Esophagus muscularis mucosa (tissue), 4 donors: ENCODE results near the gene WDR62. TPM values are rescaled to one million over a fixed set of nuclear protein-coding genes. Genes with fewer than 3 reads are reported as not detected.

ENCODE experiments used
- DNase-seq: peaks from one replicate; pipeline ENCODE4 v3.0.0-alpha.2; 2017; ENCODE audit errors: extremely low spot score
- H3K27ac ChIP-seq, 4 donors: fragments of 200-600 bp; sonication (generic); replicated peaks in 1 of 4; 1 replicate in 3 of 4; 2 replicates in 1 of 4; pipeline ENCODE4 v1.5.1; 2016 to 2019; ENCODE audit warnings: mild to moderate bottlenecking in 1 of 4
- H3K27me3 ChIP-seq, 4 donors: fragments of 200-600 bp; sonication (generic); one replicate each; pipeline versions ENCODE4 v1.5.1 to v1.6.0; 2016 to 2019
- H3K36me3 ChIP-seq, 4 donors: fragments of 200-600 bp; sonication (generic); one replicate each; pipeline ENCODE4 v1.5.1; 2016 to 2019
- H3K4me1 ChIP-seq, 4 donors: fragments of 200-600 bp; sonication (generic); one replicate each; pipeline ENCODE4 v1.5.1; 2016 to 2019
- H3K4me3 ChIP-seq, 4 donors: fragments of 200-600 bp; sonication (generic); 1 replicate in 2 of 4; 2 replicates in 2 of 4; pipeline ENCODE4 v1.5.1; 2016 to 2019; ENCODE audit warnings: mild to moderate bottlenecking in 4 of 4, moderate library complexity in 1 of 4
- H3K9me3 ChIP-seq, 4 donors: fragments of 200-600 bp; sonication (generic); 1 replicate in 3 of 4; 2 replicates in 1 of 4; pipeline ENCODE4 v1.5.1; 2016 to 2019
- CTCF ChIP-seq, 3 experiments: fragments of 200-600 bp in 2 of 3; fragments of 450-650 bp in 1 of 3; sonication (generic) in 2 of 3; IDR thresholded peaks; one replicate each; pipeline ENCODE4 v1.5.1; 2017 to 2019; ENCODE audit warnings: antibody characterized with exemption in 3 of 3, mild to moderate bottlenecking in 2 of 3, moderate library complexity in 1 of 3
- EP300 ChIP-seq: sonication (generic); formaldehyde crosslinking; IDR thresholded peaks from one replicate; pipeline ENCODE4 v1.6.1; 2017; ENCODE audit warnings: antibody characterized with exemption
- POLR2A ChIP-seq: fragments of 450-650 bp; IDR thresholded peaks from one replicate; pipeline ENCODE4 v1.6.1; 2017; ENCODE audit warnings: antibody characterized with exemption, moderate library complexity, mild to moderate bottlenecking, low read depth
- POLR2AphosphoS5 ChIP-seq, 2 donors: sonication (generic); formaldehyde crosslinking; IDR thresholded peaks; one replicate each; pipeline ENCODE4 v1.6.1; 2017; ENCODE audit warnings: antibody characterized with exemption in 2 of 2
- WGBS: methylation state at CpG from one replicate; pipeline ENCODE4 v1.1.5; 2018; 5-methylcytosine and 5-hydroxymethylcytosine counted together
- intact Hi-C: fragments of 100-400 bp; cut with DNase I; formaldehyde crosslinking; loops from one replicate; pipeline ENCODE4 v1.15.1; 2023
- total RNA-seq, 4 donors: library from RNA; depleted of rRNA; stranded (reverse); fragments of >200 nt; gene quantifications; one replicate each; pipeline versions ENCODE4 v1.1.0 to v1.2.1, GENCODE V29; 2016

WDR62 gene
- total RNA-seq, 4 donors from 2014 or later = 0.26 to 0.52 (median 0.50) TPM; not detected in 1

- no peak for DNase-seq
- no peaks in the 10 kb centered on the region for H3K27me3 ChIP-seq
- no peak overlapping the region for H3K4me3 ChIP-seq
- H3K36me3 ChIP-seq = peaks cover 0 to 9% (median 0%) of the 10 kb centered on the region in 4 donors
- no peak for TF ChIP-seq EP300
- TF ChIP-seq CTCF (IDR thresholded peaks at IDR 0.05) = no peak
- TF ChIP-seq POLR2AphosphoS5 (IDR thresholded peaks at IDR 0.05) = no peak
- no peak for TF ChIP-seq POLR2A
- no peaks in the 10 kb centered on the region for H3K9me3 ChIP-seq
- whole genome bisulfite sequencing = 100% methylated on average over 4 of the region's 27 CpGs
- H3K4me1 ChIP-seq = peaks cover 0 to 8% (median 0%) of the 10 kb centered on the region in 4 donors
- intact Hi-C loops = no loop called here
- no peak overlapping the region for H3K27ac ChIP-seq
These were observed 47.0 kb downstream of the WDR62 start for GRCh38 chr19:36101550-36102327.

GRCh38 chr19:36103040-36103626 is 48.4 kb downstream of the WDR62 start:
- no peaks in the 10 kb centered on the region for H3K27me3 ChIP-seq
- H3K27ac ChIP-seq = no peak overlapping the region
- peaks cover 0 to 8% (median 0%) of the 10 kb centered on the region in 4 donors for H3K4me1 ChIP-seq
- DNase-seq = no peak
- H3K36me3 ChIP-seq = peaks cover 0 to 20% (median 6%) of the 10 kb centered on the region in 4 donors
- H3K9me3 ChIP-seq = no peaks in the 10 kb centered on the region
- H3K4me3 ChIP-seq = no peak overlapping the region
- TF ChIP-seq CTCF (IDR thresholded peaks at IDR 0.05) = no peak
- 100% methylated on average over 6 of the region's 24 CpGs for WGBS
- intact Hi-C loops = no loop called here

- H3K27ac ChIP-seq = no peak overlapping the region
- WGBS = 92% methylated on average over 12 of the region's 12 CpGs
- peaks cover 0 to 8% (median 0%) of the 10 kb centered on the region in 4 donors for H3K4me1 ChIP-seq
- intact Hi-C loops = no loop called here
- no peaks in the 10 kb centered on the region for H3K9me3 ChIP-seq
- TF ChIP-seq CTCF (IDR thresholded peaks at IDR 0.05) = no peak
- peaks cover 0 to 25% (median 7%) of the 10 kb centered on the region in 4 donors for H3K36me3 ChIP-seq
- no peak for DNase-seq
- no peaks in the 10 kb centered on the region for H3K27me3 ChIP-seq
- no peak overlapping the region for H3K4me3 ChIP-seq
These were observed 49.3 kb downstream of the WDR62 start for GRCh38 chr19:36103842-36104552.

- 90% methylated on average over 6 of the region's 6 CpGs for WGBS
- H3K4me3 ChIP-seq = no peak overlapping the region
- no peaks in the 10 kb centered on the region for H3K4me1 ChIP-seq
- no peaks in the 10 kb centered on the region for H3K9me3 ChIP-seq
- intact Hi-C loops = no loop called here
- peaks cover 1 to 43% (median 18%) of the 10 kb centered on the region in 4 donors for H3K36me3 ChIP-seq
- DNase-seq = no peak
- no peaks in the 10 kb centered on the region for H3K27me3 ChIP-seq
- H3K27ac ChIP-seq = no peak overlapping the region
- TF ChIP-seq POLR2A (no peak), POLR2AphosphoS5 (IDR thresholded peaks at IDR 0.05) (no peak), EP300 (no peak), CTCF (IDR thresholded peaks at IDR 0.05) (no peak)
These were observed 51.7 kb downstream of the WDR62 start for GRCh38 chr19:36106441-36106840.
